DOHH2 (cell line): Measurements from ENCODE around the gene DIP2B.

ENCODE experiments used
- H3F3A ChIP-seq: fragments of 200-600 bp; sonication (generic), shearing (Covaris generic); 2 replicates; pipeline ENCODE4 v1.6.0; 2016; ENCODE audit warnings: antibody characterized with exemption, mild to moderate bottlenecking; ENCODE audit not compliant: control insufficient read depth, insufficient read depth
- H3K27ac ChIP-seq: fragments of 200-600 bp; sonication (generic); 2 replicates; pipeline ENCODE4 v1.5.1; 2014; ENCODE audit warnings: low read depth, mild to moderate bottlenecking, low read length, moderate library complexity
- H3K27me3 ChIP-seq: fragments of 200-600 bp; sonication (generic); 2 replicates; pipeline ENCODE4 v1.6.1; 2014; ENCODE audit warnings: mild to moderate bottlenecking, low read length, mixed read lengths; ENCODE audit not compliant: control insufficient read depth
- H3K36me3 ChIP-seq: fragments of 200-600 bp; sonication (generic); 2 replicates; pipeline ENCODE4 v1.6.1; 2014; ENCODE audit warnings: mild to moderate bottlenecking, low read length, moderate library complexity, mixed read lengths; ENCODE audit not compliant: control insufficient read depth
- H3K4me1 ChIP-seq: fragments of 200-600 bp; sonication (generic); 2 replicates; pipeline ENCODE4 v1.6.1; 2014; ENCODE audit warnings: mild to moderate bottlenecking, low read length, mixed read lengths; ENCODE audit not compliant: control insufficient read depth
- H3K4me2 ChIP-seq: fragments of 200-600 bp; sonication (generic); 2 replicates; pipeline ENCODE4 v1.6.0; 2014; ENCODE audit warnings: mild to moderate bottlenecking, low read length, moderate library complexity
- H3K4me3 ChIP-seq: fragments of 200-600 bp; sonication (generic); 2 replicates; pipeline ENCODE4 v1.5.1; 2014; ENCODE audit warnings: mild to moderate bottlenecking, low read length, mixed read lengths
- H3K79me2 ChIP-seq: fragments of 200-600 bp; sonication (generic); 2 replicates; pipeline ENCODE4 v1.6.1; 2014; ENCODE audit warnings: mild to moderate bottlenecking, low read length, mixed read lengths; ENCODE audit not compliant: control insufficient read depth
- H3K9me2 ChIP-seq: fragments of 200-600 bp; sonication (generic); replicated peaks from 2 replicates; pipeline ENCODE4 v1.6.1; 2014; ENCODE audit warnings: mild to moderate bottlenecking, low read length, mixed read lengths; ENCODE audit not compliant: control insufficient read depth
- H3K9me3 ChIP-seq: fragments of 200-600 bp; sonication (generic); 2 replicates; pipeline ENCODE4 v1.6.1; 2014; ENCODE audit warnings: antibody characterized with exemption, low read length, mixed read lengths; ENCODE audit not compliant: control insufficient read depth, insufficient read depth
- H4K20me1 ChIP-seq: fragments of 200-600 bp; sonication (generic); 2 replicates; pipeline ENCODE4 v1.6.0; 2014; ENCODE audit warnings: low read depth, mild to moderate bottlenecking, antibody characterized with exemption, low read length, moderate library complexity; ENCODE audit not compliant: control insufficient read depth, insufficient read depth
- EZH2phosphoT487 ChIP-seq: fragments of 200-600 bp; sonication (generic); IDR thresholded peaks from 2 replicates; pipeline ENCODE4 v1.6.1; 2017; ENCODE audit warnings: borderline replicate concordance, mild to moderate bottlenecking, antibody characterized with exemption, low read length, moderate library complexity, mixed read lengths
- TF ChIP-seq, protein P1 (sequence below): fragments of 200-600 bp; sonication (generic); IDR thresholded peaks from one replicate; pipeline ENCODE4 v1.5.1; 2014; ENCODE audit warnings: antibody characterized with exemption, mild to moderate bottlenecking, low read depth, low read length; ENCODE audit not compliant: poor library complexity, severe bottlenecking

The DIP2B gene

DNA sequence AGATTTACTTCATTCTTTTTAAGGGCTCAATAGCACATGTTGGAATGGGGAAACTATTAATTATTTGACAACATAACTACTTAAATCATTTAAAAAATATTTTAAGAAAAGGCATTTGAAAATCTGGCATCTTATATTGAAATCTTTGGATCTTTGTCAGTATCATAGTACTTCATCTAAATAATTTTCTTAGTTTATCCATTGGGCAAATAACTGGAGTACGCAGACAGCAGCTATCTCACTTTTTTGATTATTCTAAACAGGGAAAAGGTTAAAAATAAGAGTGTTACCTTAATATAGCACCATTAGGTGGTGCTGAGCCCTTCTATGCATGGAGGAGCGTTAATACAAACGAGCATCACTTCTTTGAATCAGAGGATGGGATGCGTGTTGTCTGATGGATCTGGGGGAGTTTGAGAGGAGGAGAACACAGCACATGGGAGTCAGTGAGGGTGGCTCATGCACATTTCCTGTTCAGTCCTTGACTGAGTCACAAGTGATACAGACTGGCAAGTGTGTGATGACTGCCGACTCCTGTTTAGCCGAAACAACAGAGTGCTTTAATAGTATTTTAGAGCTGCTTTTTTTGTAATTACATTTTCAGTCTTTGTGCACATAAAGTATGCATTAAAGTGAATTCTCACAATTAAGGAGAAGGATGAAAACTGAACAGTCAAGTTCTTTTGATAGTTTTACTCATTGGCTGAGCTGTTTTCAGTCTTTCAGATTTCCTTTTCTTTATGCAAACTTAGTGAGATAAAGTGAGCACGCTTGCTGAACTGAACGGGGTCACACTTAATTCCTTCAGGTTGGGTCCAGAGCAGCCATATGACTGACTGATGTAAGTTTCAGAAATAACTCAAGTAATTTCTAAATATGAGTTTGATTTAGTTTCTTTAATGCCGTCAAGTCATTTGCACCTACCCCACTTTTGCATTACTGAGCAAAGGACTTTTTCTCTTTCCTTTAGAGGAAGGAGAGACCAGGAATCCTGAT, 92.7 kb downstream of the DIP2B start:
- TF ChIP-seq EZH2phosphoT487 = no peak
- TF ChIP-seq, protein P1, sequence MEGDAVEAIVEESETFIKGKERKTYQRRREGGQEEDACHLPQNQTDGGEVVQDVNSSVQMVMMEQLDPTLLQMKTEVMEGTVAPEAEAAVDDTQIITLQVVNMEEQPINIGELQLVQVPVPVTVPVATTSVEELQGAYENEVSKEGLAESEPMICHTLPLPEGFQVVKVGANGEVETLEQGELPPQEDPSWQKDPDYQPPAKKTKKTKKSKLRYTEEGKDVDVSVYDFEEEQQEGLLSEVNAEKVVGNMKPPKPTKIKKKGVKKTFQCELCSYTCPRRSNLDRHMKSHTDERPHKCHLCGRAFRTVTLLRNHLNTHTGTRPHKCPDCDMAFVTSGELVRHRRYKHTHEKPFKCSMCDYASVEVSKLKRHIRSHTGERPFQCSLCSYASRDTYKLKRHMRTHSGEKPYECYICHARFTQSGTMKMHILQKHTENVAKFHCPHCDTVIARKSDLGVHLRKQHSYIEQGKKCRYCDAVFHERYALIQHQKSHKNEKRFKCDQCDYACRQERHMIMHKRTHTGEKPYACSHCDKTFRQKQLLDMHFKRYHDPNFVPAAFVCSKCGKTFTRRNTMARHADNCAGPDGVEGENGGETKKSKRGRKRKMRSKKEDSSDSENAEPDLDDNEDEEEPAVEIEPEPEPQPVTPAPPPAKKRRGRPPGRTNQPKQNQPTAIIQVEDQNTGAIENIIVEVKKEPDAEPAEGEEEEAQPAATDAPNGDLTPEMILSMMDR = peak; percentile 11
- no peaks in the 10 kb centered on the region for H3K9me3 ChIP-seq
- H3K79me2 ChIP-seq = no peaks in the 10 kb centered on the region
- H3K4me3 ChIP-seq = peak overlapping the region; percentile 64
- no peaks in the 10 kb centered on the region for H3K27me3 ChIP-seq
- H3K36me3 ChIP-seq = no peaks in the 10 kb centered on the region
- peak overlapping the region; percentile 76 for H3K4me2 ChIP-seq
- H3F3A ChIP-seq = peaks cover 12% of the 10 kb centered on the region
- no peaks in the 10 kb centered on the region for H4K20me1 ChIP-seq
- H3K27ac ChIP-seq = peak overlapping the region; percentile 66
- H3K9me2 ChIP-seq = no peaks in the 10 kb centered on the region
- H3K4me1 ChIP-seq = peaks cover 29% of the 10 kb centered on the region

DNA sequence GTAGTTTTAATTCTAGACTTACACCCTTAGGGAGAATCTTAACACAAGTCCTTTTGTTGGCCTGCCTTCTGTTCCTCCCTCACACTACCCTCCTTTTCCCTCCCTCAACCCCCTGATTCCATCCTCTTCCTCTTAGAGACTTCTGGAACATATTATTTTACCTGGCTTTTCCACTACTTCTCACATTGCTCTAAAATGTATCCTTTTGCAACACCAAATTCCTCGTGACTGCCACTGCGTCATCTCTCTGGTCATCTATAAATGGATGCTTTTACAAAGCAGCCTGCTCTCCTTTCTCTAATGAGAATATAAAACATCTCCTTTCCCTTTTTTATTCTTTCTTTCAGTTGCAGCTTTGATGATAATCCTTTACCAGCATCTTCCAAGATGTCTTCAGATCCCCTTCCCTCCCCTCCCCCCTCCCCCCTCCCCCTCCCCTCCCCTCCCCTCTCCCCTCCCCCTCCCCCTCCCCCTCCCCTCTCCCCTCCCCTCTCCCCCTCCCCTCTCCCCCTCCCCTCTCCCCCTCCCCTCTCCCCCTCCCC, 93.6 kb downstream of the DIP2B start:
- Histone ChIP-seq H3K4me3 (peak overlapping the region; percentile 64), H3K4me1 (peaks cover 29% of the 10 kb centered on the region)

DNA sequence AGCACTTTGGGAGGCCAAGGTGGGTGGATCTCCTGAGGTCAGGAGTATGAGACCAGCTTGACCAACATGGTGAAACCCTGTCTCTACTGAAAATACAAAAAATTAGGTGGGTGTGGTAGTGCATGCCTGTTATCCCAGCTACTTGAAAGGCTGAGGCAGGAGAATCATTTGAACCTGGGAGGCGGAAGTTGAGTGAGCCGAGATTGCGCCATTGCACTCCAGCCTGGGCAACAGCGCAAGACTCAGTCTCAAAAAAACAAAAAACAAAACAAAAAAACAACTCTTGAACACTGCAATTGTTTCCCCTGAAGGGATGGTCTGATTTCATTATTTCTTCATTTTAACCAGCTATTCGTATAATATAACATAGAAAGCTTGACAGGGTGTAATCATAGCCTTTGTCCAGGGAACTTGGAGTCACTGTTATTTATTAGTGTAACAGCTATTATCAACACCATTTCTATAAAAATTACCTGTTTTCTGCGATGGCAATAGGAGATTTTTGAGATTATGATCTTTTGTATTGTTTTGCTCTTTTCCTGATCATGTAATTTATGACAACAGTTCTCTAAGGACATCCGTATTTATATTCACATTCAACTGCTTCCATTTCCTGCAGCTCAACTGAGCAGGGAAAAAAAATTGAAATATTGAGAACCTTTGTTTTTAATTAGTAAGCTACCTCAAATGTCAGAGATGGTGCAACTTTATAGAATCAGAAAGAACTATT, 94.7 kb downstream of the DIP2B start:
- no peaks in the 10 kb centered on the region for H3K27me3 ChIP-seq
- H3K36me3 ChIP-seq = no peaks in the 10 kb centered on the region
- no peak overlapping the region for H3K4me3 ChIP-seq
- no peaks in the 10 kb centered on the region for H3K9me2 ChIP-seq
- peaks cover 29% of the 10 kb centered on the region for H3K4me1 ChIP-seq
- no peak overlapping the region for H3K27ac ChIP-seq
- H3K79me2 ChIP-seq = no peaks in the 10 kb centered on the region
- peaks cover 8% of the 10 kb centered on the region for H3F3A ChIP-seq
- H3K9me3 ChIP-seq = no peaks in the 10 kb centered on the region
- no peak overlapping the region for H3K4me2 ChIP-seq
- no peaks in the 10 kb centered on the region for H4K20me1 ChIP-seq
- TF ChIP-seq, protein P1 = no peak
- TF ChIP-seq EZH2phosphoT487 = no peak

More for the DNA sequence above, 93.6 kb downstream of the DIP2B start:
- no peaks in the 10 kb centered on the region for H3K27me3 ChIP-seq
- no peaks in the 10 kb centered on the region for H3K9me2 ChIP-seq
- H3K27ac ChIP-seq = peak overlapping the region; percentile 66
- no peaks in the 10 kb centered on the region for H4K20me1 ChIP-seq
- H3F3A ChIP-seq = peaks cover 12% of the 10 kb centered on the region
- no peaks in the 10 kb centered on the region for H3K9me3 ChIP-seq
- peak overlapping the region; percentile 76 for H3K4me2 ChIP-seq
- TF ChIP-seq, protein P1 = no peak
- no peaks in the 10 kb centered on the region for H3K79me2 ChIP-seq
- H3K36me3 ChIP-seq = no peaks in the 10 kb centered on the region
